Muscle layer of duodenum (tissue), 2 donors: Measurements from ENCODE around the gene TBP.
"Not testable (repeated sequence)": the region's sequence is repeated elsewhere in the genome, so short reads cannot be mapped to it uniquely, and the experiment has no call there.

Experiments used
- H3K27ac ChIP-seq: one replicate; pipeline ENCODE4 v1.7.0; 2013; ENCODE audit warnings: mild to moderate bottlenecking, low read length
- H3K27me3 ChIP-seq: one replicate; pipeline ENCODE4 v1.7.0; 2013; ENCODE audit warnings: low read depth, mild to moderate bottlenecking, control low read depth, low read length
- H3K36me3 ChIP-seq, 2 donors: one replicate each; pipeline ENCODE4 v1.7.0; 2013; ENCODE audit warnings: low read length in 2 of 2, control low read depth in 1 of 2, mild to moderate bottlenecking in 1 of 2; ENCODE audit not compliant: insufficient read depth in 2 of 2, control insufficient read depth in 1 of 2
- H3K4me1 ChIP-seq, 2 donors: one replicate each; pipeline ENCODE4 v1.7.0; 2013; ENCODE audit warnings: low read length in 2 of 2, mild to moderate bottlenecking in 2 of 2, control low read depth in 1 of 2, moderate library complexity in 1 of 2; ENCODE audit not compliant: insufficient read depth in 2 of 2, control insufficient read depth in 1 of 2
- H3K4me3 ChIP-seq, 2 donors: one replicate each; pipeline ENCODE4 v1.7.0; 2013; ENCODE audit warnings: low read length in 2 of 2, low read depth in 1 of 2, mild to moderate bottlenecking in 1 of 2
- H3K9me3 ChIP-seq, 2 donors: one replicate each; pipeline ENCODE4 v1.7.0; 2013; ENCODE audit warnings: low read length in 2 of 2, control low read depth in 1 of 2, mild to moderate bottlenecking in 1 of 2; ENCODE audit not compliant: control insufficient read depth in 1 of 2
- donor health status: healthy.

TBP gene

DNA sequence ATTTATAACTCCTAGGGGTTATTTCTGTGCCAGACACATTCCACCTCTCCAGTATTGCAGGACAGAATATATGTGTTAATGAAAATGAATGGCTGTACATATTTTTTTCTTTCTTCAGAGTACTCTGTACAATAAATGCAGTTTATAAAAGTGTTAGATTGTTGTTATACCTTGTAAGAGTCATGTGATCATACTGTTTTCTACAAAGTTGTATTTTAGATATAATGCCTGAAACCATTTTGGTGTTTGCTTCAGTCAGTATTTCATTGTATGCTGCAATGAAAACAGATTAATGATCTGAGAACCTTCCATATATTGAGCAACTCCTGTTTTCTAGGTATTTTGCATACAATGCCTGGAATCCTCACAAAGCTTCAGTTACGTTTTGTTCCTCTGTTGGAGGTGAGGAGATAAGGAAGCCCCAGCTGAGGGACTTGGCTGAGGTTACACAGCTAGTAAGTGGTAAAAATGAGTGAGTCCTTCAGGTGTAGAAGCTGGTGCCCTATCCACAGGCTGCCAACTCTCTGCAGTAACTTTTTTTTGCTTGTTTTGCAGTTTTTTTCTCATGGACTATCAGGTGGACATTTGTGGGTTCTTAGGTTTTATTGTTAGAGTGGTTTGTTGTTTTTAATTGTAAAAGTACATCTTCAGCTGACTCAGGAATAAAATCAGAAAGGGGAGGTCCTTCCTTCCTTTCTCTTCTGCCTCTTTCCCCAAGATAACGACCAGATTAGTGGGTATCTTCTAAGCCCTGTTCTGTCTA lies 18.7 kb downstream of the TBP start:
- H3K27ac ChIP-seq = no peak overlapping the region
- no peaks in the 10 kb centered on the region for H3K9me3 ChIP-seq
- H3K4me3 ChIP-seq = no peak overlapping the region
- H3K27me3 ChIP-seq = no peaks in the 10 kb centered on the region
- H3K4me1 ChIP-seq = no peaks in the 10 kb centered on the region
- H3K36me3 ChIP-seq = peaks cover 58 to 73% of the 10 kb centered on the region in 2 donors

GRCh38 chr6:170575250-170575649 lies 21.1 kb downstream of the TBP start:
- H3K4me3 ChIP-seq = no peak overlapping the region
- no peaks in the 10 kb centered on the region for H3K4me1 ChIP-seq
- H3K9me3 ChIP-seq = no peaks in the 10 kb centered on the region
- H3K27me3 ChIP-seq = no peaks in the 10 kb centered on the region
- no peak overlapping the region for H3K27ac ChIP-seq
- peaks cover 54 to 67% of the 10 kb centered on the region in 2 donors for H3K36me3 ChIP-seq

- H3K4me1 ChIP-seq = peaks cover 5 to 7% of the 10 kb centered on the region in 2 donors
- H3K27me3 ChIP-seq = no peaks in the 10 kb centered on the region
- no peak overlapping the region for H3K4me3 ChIP-seq
- peaks cover 46 to 57% of the 10 kb centered on the region in 2 donors for H3K36me3 ChIP-seq
- no peak overlapping the region for H3K27ac ChIP-seq
- no peaks in the 10 kb centered on the region for H3K9me3 ChIP-seq
Observed at GRCh38 chr6:170578909-170579308, 24.7 kb downstream of the TBP start.

- Histone ChIP-seq H3K27ac (peak overlapping the region; percentile 57), H3K27me3 (no peaks in the 10 kb centered on the region), H3K4me3 (peak overlapping the region; percentile 92 to 97), H3K9me3 (no peaks in the 10 kb centered on the region), H3K4me1 (peaks cover 5 to 16% of the 10 kb centered on the region in 2 donors), H3K36me3 (peaks cover 22 to 29% of the 10 kb centered on the region in 2 donors)
Observed at GRCh38 chr6:170583756-170584180, 29.6 kb downstream of the TBP start.

DNA sequence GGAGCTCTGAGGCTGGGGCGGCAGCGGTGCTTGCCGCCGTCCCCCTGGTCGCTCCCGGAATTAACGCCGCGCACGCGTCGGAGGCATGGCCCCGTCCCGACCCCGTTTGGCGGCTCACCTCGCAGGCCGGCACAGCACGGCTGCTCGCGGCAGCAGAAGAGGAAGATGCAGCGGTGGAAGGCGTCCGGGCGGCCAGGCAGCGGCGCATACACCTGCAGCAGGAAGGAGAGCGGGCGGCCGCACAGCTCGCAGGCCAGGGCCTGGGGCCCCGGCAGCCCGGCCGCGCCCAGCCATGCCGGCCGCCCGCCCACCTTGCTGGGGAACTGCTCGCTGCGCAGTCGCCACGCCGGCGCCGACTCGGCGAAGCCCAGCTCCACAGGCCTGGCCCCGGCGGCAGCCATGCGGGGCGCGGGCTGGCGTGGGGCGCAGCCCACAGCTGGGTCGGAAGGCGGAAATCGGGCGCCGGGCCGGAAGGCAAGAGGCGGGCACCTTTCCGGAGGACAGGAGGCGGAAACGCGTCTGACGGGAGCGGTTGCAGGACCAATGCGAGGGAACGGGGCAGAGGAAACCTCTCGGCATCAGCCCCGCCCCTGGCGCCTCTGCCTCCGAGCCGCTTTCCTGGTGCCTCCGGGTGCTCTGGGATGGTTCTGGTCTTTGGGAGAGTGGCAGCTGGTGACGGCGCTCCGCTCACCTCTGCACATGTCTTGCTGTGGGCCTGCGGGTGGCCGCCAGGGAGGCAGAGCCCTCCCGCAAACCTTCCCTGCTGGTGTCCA lies 30.2 kb downstream of the TBP start, which contains the start of gene PDCD2:
TSS of gene PDCD2 (minus strand) at position 457 of the 773 bp plus-strand sequence. CDS start at position 401, 56 bp downstream.
- Histone ChIP-seq H3K36me3 (peaks cover 16 to 26% of the 10 kb centered on the region in 2 donors), H3K27ac (peak within 1 kb of the TSS; percentile 78), H3K27me3 (no peaks in the 10 kb centered on the region), H3K9me3 (no peaks in the 10 kb centered on the region), H3K4me3 (peak within 1 kb of the TSS; percentile 92 to 97), H3K4me1 (peaks cover 5 to 16% of the 10 kb centered on the region in 2 donors)

DNA sequence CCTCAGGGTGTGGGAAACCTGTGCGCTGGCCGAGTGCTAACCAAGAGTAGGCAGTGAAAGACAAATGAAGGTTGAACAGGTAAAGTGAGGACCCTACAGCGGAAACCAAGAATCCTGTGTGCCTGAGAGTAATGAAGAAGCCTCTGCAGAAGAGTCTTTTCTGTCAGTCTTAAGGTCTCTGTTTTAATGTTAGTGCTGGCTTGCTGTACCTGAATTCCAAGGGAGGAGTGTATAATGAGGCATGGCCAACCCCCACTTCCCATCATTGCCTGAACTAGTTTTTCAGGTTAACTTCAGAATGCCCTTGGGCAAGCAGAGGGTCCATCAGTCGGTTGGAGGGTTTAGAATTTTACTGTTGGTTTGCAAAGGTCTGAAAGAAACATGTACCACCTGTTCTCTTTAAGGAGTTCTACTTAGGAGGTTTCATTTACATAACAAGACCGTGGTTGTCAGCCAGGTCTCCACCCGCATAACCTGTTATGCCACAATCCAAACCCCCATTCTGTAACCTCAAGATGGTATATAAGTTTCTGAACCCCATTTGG lies 30.9 kb downstream of the TBP start:
- peak overlapping the region; percentile 92 to 97 for H3K4me3 ChIP-seq

GRCh38 chr6:170590725-170591124 lies 36.6 kb downstream of the TBP start:
- no peaks in the 10 kb centered on the region for H3K4me1 ChIP-seq
- no peaks in the 10 kb centered on the region for H3K27me3 ChIP-seq
- no peak overlapping the region for H3K4me3 ChIP-seq
- no peak overlapping the region for H3K27ac ChIP-seq
- H3K36me3 ChIP-seq = no peaks in the 10 kb centered on the region
- H3K9me3 ChIP-seq = peaks cover 4 to 7% of the 10 kb centered on the region in 2 donors

More for the DNA sequence above, 30.9 kb downstream of the TBP start:
- Histone ChIP-seq H3K4me1 (peaks cover 5 to 16% of the 10 kb centered on the region in 2 donors), H3K9me3 (no peaks in the 10 kb centered on the region), H3K27me3 (no peaks in the 10 kb centered on the region), H3K27ac (peak overlapping the region; percentile 78), H3K36me3 (peaks cover 12 to 20% of the 10 kb centered on the region in 2 donors)

DNA sequence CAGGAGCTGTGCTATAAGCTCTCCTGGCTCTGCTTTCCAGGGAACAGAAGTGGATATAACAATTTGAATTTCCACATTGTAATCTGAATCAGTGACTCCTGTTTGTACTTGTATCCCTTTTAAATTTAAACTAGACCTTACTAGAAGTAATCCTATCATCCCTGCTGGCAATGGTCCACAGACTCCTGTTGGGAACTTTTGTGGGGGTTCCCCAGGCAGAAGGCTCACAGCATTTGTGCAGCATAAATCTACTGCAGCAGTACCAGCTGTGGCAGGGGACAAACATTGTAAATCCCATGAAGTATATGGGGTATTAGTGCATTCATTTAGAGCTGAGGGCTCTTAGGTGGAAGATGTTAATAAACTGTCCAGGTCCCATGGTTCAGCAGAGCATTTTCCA lies 42.3 kb downstream of the TBP start:
- no peaks in the 10 kb centered on the region for H3K27me3 ChIP-seq
- no peaks in the 10 kb centered on the region for H3K36me3 ChIP-seq
- H3K4me3 ChIP-seq = no peak overlapping the region
- H3K4me1 ChIP-seq = no peaks in the 10 kb centered on the region
- peaks cover 0 to 3% of the 10 kb centered on the region in 2 donors for H3K9me3 ChIP-seq
- H3K27ac ChIP-seq = no peak overlapping the region

DNA sequence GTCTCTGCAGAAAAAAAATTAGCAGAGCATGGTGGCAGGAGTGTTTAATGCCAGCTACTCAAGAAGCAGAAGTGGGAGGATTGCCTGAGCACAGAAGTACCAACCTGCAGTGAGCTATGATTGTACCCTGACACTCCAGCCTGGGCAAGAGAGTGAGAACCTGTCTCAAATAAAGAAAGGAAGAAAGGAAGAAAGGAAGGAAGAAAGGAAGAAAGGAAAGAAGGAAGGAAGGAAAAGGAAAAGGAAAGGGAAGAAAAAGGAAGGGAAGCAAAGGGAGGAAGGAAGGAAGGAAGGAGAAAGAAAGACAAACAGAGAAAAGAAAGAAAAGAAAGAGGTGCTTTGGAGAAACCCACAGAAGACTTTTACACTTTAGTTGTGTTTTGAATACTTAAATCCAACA lies 43.1 kb downstream of the TBP start:
- H3K27ac ChIP-seq = no peak overlapping the region
- no peaks in the 10 kb centered on the region for H3K4me1 ChIP-seq
- no peaks in the 10 kb centered on the region for H3K9me3 ChIP-seq
- H3K27me3 ChIP-seq = no peaks in the 10 kb centered on the region
- no peaks in the 10 kb centered on the region for H3K36me3 ChIP-seq
- no peak overlapping the region for H3K4me3 ChIP-seq

DNA sequence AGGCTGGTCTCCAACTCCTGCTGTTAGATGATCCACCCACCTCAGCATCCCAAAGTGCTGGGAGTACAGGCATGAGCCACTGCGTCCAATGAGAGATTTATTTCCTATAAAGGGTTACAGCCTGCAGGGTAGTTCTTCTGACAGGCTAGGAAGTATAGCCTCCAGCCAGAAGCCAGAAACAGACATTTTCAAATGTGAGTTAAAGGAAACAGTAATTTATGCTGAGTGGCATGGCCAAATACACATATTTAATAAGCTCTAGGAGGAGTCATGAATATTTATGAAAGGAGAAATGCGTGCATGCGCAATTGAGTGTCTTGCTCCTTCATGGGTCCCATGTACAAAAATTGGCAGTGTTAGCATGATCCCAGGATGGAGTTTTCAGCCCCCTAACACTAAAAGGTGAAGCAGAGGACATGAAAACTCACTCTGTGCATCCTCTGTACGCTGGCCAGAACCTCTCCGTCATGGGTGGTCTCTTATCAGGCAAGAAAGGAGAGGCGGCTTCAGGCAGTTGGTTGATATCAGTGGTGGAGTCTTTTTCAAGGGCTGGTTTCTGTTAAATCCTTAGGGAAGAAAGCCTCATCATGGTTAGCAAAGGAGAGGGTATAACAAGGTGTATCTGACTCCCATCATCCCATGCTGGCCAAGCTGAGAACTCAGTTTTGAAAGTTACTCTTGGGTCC lies 51.5 kb downstream of the TBP start:
- Histone ChIP-seq H3K4me1 (no peaks in the 10 kb centered on the region), H3K9me3 (no peaks in the 10 kb centered on the region), H3K27me3 (no peaks in the 10 kb centered on the region), H3K36me3 (no peaks in the 10 kb centered on the region), H3K27ac (no peak overlapping the region), H3K4me3 (no peak overlapping the region)

DNA sequence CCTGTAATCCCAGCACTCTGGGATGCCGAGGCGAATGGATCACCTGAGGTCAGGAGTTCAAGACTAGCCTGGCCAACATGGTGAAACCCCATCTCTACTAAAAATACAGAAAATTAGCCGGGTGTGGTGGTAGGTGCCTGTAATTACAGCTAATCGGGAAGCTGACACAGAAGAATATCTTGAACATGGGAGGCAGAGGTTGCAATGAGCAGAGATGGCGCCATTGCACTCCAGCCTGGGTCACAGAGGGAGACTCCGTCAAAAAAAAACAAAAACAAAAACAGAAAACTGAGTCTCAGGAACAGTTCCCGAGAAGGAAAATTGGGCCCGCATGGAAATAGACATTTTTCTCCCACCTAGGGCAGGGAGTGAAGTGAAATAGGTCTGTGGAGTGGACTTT lies 55.1 kb downstream of the TBP start:
- H3K4me3 ChIP-seq, H3K27ac ChIP-seq, H3K9me3 ChIP-seq, H3K36me3 ChIP-seq, H3K4me1 ChIP-seq, H3K27me3 ChIP-seq: not testable (repeated sequence)
